ENCODE results near the gene RAET1E.
"Not testable (repeated sequence)": the region's sequence is repeated elsewhere in the genome, so short reads cannot be mapped to it uniquely, and the experiment has no call there.

Gene RAET1E

GRCh38 chr6:149889326-149889725 lies 8.6 kb downstream of the RAET1E start:
- no peak for DNase-seq (ENCODE audit: low read depth)

GRCh38 chr6:149888659-149889058 lies 9.3 kb downstream of the RAET1E start:
- DNase-seq (ENCODE audit: low read depth), result no peak

- DNase-seq (ENCODE audit: low read depth), result no peak
These were observed 9.8 kb downstream of the RAET1E start for GRCh38 chr6:149888093-149888492.

DNA sequence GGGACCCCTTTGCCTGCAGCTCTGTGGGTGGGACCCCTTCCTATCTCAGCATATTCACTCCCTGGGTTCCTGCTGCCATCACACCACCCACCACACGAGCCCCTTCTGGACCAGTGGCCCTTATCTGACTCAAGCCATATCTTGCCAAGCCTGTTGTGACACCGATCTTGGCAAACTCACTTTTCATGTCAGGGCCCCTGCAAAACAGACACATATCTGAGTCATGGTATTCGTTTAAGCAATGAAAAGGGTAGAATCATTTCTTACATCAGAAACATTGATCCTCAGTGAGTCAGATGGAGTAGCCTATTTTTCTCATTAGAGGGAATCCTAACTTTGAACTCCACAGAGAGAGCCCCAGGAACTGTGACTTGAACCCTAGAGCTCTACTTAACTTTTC lies 10.6 kb downstream of the RAET1E start:
- DNase-seq (ENCODE audit: low read depth), result no peak

- no peak for DNase-seq (ENCODE audit: low read depth)
These were observed 12.0 kb downstream of the RAET1E start for GRCh38 chr6:149885888-149886287.

DNA sequence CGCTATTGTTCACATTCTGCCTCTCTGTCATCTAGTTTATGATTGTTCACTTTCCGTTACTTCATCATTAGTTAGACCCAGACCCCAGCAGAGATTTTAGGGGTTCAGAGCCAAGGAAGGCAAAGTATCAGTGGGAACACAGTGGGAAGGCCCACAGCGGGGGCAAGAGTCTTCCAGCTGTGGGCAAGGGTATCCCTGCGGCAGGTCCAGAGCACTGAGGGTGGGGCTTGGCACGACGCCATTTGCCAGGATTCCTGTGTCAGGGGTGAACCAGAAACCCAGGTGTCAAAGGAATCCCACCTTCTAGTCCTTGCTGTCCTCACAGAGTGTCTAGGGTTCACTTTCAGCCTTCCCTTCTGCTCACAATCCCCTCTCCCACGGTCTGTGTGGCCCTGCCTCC lies 13.3 kb downstream of the RAET1E start:
- DNase-seq (ENCODE audit: low read depth), result no peak

DNA sequence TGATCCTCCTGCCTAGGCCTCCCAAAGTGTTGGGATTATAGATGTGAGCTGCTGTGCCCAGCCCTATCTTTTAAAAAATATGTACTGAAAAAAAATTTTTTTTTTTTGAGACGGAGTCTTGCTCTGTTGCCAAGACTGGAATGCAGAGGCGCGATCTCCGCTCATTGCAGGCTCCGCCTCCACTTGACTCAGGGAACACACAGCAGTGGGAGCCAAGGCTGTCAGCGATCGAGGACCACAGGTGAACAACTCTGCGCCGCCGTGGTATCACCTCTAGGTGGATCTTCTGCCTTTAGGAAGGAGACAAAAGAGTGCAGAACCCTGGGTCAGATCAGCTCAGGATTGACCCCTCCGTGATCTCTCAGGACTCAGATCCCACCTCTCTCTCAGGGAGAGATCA lies 13.7 kb downstream of the RAET1E start:
- no peak for DNase-seq (ENCODE audit: low read depth)

GRCh38 chr6:149881860-149882259 lies 16.1 kb downstream of the RAET1E start:
- DNase-seq (ENCODE audit: low read depth), result no peak

DNA sequence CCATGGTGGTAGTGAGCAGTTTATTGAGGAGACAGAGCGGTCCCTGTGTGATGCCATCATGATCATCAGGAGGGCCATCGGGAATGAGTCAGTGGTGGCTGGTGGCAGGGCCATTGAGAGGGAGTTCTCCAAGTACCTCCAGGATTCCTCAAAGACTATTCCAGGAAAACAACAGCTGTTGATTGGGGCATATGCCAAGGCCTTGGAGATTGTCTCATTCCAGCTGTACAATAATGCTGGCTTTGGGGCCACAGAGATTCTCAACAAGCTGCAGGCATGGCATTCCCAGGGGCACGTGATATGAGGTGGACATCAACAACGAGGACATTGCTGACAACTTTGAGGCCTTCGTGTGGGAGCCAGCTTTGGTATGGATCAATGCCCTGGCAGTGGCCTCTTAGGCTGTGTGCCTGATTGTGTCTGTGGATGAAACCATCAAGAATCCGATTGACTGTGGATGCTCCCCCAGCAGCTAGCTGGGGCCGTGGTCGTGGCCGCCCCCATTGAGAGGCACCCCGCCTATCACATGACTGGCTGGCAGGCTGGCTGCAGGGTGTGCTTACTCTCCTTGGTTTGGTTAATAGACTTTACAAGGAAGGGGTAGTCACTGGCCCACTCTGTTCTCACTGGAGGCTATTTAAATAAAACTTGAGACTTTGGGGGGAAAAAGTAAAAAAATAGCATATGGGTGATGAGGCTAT lies 16.7 kb downstream of the RAET1E start:
- no peak for DNase-seq (ENCODE audit: low read depth)

DNA sequence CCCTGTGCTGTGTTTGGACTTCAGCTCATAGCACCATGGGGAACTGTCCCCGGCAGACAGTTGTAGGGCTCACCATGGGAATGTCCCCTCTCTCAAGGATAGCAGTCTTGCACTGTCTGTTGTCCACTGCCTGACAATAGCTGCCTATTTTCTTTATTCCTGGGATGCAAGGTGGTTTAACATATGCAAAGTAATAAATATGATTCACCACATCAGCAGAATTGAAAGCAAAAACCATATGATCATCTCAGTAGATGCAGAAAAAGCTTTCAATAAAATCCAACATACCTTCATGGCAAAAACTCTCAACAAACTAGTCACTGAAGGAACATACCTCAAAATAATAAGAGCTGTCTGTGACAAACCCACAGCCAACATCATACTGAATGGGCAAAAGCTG lies 20.3 kb downstream of the RAET1E start:
- DNase-seq (ENCODE audit: low read depth), result no peak

GRCh38 chr6:149876241-149876933 lies 21.5 kb downstream of the RAET1E start:
- DNase-seq (ENCODE audit: low read depth), result no peak

GRCh38 chr6:149872233-149872632 lies 25.7 kb downstream of the RAET1E start:
- DNase-seq (ENCODE audit: low read depth), result no peak

- DNase-seq (ENCODE audit: low read depth), result no peak
These were observed 26.7 kb downstream of the RAET1E start for GRCh38 chr6:149871182-149871581.

GRCh38 chr6:149869275-149869892 lies 28.5 kb downstream of the RAET1E start:
- DNase-seq (ENCODE audit: low read depth), result no peak

- DNase-seq (ENCODE audit: low read depth), result no peak
These were observed 29.9 kb downstream of the RAET1E start for GRCh38 chr6:149867876-149868640.

DNA sequence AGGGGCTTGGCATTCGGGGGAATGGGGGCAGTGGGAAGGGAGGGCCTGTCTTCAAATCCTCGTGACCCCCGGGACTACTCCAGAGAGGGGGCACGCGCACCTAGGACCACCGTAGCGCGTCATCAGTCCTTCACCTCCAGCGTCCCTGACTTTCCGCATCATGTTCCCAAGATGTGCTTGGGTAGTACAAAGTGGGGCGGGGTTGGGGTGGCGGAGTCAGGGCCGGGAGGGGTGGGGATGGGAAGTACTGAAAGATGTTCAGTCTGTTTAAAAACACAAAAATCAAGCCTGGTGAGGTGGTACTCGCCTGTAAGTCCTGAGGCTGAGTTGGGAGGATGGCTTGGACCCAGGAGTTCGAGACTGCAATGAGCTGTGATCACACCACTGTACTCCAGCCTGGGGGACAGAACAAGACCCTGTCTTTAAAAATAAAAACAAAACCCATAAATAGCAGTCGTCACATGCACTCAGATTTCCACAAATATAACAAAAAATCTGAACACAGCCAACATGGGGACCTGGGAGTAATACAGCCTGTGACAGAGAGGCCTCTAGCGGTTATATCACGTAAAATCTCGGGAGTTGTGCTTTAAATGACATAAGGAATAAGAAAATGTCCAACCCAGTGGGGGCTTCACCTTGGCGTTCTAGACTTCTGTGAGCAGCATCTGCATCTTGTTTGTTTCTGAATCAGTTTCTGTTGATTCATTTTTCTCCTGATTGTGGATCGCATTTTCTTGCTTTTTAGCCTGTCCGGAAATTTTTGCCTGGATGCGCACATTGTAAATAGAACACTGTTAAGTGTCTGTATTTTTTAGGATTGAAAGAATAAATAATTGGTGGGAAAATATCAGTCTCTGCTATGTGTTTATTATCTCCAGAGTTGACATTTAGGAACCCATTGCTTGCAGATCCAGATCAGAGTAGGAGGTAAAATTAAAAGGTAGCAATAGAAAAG lies 33.1 kb downstream of the RAET1E start:
- no peak for DNase-seq (ENCODE audit: low read depth)

DNA sequence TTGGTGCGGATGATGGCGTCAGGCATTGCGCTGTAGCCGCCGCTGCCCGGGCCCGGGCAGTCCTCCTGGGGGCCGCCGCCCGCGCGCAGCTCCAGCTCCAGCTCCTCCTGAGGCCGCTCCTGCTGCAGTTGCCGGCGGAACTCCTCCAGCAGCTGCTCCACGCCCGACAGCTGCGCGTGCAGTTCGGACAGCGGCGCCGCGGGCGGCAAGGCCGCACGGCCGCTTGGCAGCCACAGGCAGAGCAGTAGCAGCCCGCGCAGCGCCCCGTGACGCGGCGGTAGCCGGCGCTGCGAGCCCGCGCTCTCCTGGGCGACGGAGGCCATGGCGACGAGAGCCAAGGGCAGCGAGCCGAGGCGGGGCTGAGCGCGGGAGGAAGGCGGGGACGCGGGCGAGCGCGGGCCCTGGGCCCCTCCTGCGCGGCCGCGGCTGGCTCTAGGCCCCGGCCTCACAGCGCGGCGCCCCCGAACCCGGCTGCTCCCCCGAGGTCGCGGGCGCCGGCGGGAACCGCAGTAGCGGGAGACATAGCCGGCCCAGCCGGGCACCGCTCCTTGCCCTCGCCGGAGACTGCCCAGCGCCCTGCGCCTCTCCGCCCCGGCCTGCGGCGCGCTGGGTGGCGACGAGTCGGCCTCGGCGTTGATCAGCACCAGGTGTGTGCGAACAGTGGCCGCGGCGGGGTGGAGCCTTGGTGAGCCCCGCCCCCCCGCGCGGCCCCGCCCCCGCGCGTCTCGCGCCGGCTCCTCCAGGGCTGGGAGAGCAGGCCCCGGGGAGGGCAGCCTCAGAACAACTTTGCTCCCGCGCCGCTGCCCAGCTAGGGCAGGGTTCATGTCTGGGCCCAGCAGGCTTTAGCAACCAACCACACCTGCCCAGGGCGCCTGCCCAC lies 34.0 kb downstream of the RAET1E start, which contains the start of gene LRP11:
Gene LRP11, minus strand, starts transcription at position 662 of the 880 bp plus-strand sequence. Its CDS starts 339 bp downstream, at position 323.
- DNase-seq (ENCODE audit: low read depth), result peak; percentile 60

DNA sequence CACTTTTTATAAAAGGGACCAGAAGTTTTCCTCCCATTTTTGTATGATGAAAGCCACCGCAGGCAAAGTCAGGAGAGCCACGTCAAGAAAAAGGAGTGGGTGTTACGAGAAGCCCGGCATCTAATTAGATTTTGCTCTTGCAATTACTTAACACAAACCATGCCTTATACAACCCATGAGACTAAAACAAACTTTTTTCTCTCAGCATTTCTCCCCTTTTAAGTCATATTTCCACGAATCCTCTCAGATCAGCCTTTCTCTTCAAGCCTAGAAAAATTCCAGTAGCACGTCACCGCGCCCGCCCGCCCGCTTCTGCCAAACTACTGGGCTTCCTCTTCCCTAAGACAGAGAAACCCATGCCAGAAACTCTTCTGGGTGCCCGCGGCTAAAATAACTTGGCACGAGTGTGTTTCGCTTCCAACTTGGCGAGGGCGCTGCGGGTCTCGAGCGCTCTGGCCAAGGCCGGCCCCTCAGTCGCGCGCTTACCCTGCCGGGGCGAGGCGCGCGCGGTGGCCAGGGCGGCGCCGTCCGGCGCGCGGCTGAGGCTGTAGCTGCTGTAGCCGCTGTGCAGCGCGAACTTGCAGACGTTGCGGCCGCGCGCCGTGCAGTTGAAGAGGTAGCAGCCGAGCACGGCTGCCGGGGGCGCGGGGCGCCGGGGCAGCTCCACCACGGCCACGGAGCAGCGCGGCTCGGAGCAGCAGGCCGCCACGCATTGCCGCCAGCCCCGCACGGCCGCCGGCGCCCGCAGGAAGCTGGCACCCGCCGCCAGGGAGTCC lies 34.8 kb downstream of the RAET1E start:
- DNase-seq (ENCODE audit: low read depth), result no peak

GRCh38 chr6:149862424-149862738 lies 35.5 kb downstream of the RAET1E start:
- not testable (repeated sequence) for DNase-seq (ENCODE audit: low read depth)

All from activated gamma-delta T cell treated with anti-CD3 and anti-CD28 coated beads, Interleukin-2, amount 50 U/mL, for 16 hours (primary cell).